ENCODE data around the gene SOCS7. TPM values are rescaled to one million over a fixed set of nuclear protein-coding genes. Genes with fewer than 3 reads are reported as not detected.

SOCS7 gene
- total RNA-seq, 4 donors from 2014 or later = 3.0 to 20.1 (median 15.2) TPM

DNA sequence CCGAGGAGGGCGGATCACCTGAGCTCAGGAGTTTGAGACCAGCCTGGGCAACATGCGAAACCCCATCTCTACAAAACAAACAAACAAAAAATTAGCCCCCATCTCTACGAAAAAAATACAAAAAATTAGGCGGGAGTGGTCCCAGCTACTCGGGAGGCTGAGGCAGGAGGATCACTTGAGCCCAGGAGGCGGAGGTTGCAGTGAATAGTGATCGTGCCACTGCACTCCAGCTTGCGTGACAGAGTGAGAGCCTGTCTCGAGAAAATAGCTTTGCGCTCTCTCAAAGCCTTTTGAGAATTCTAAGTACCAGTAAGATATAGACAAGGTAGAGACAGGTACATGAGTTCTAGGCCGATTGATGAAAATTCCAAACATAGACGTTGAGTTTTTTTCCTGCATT lies 2.0 kb downstream of the SOCS7 start:
- in situ Hi-C loops (cut with MboI; ENCODE audit: low pct_ligation_motif_present in 1 of 4, low pct_unique_long_range_greater_than_20kb in 1 of 4, low sequenced_read_pairs in 3 of 4) = loop anchor here in 1 of 4 donors (5.0 kb wide), 1 partner anchor 59 kb away; no protein-coding TSS in a partner anchor
- intact Hi-C loops (cut with DNase I; ENCODE audit: low total_unique reads) = no loop called here
- no peak for DNase-seq
- TF ChIP-seq POLR2A (IDR thresholded peaks at IDR 0.05) (no peak), POLR2AphosphoS5 (IDR thresholded peaks at IDR 0.05) (no peak), EP300 (IDR thresholded peaks at IDR 0.05; ENCODE audit: low read depth) (no peak)
- TF ChIP-seq, protein P1, sequence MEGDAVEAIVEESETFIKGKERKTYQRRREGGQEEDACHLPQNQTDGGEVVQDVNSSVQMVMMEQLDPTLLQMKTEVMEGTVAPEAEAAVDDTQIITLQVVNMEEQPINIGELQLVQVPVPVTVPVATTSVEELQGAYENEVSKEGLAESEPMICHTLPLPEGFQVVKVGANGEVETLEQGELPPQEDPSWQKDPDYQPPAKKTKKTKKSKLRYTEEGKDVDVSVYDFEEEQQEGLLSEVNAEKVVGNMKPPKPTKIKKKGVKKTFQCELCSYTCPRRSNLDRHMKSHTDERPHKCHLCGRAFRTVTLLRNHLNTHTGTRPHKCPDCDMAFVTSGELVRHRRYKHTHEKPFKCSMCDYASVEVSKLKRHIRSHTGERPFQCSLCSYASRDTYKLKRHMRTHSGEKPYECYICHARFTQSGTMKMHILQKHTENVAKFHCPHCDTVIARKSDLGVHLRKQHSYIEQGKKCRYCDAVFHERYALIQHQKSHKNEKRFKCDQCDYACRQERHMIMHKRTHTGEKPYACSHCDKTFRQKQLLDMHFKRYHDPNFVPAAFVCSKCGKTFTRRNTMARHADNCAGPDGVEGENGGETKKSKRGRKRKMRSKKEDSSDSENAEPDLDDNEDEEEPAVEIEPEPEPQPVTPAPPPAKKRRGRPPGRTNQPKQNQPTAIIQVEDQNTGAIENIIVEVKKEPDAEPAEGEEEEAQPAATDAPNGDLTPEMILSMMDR (IDR thresholded peaks at IDR 0.05) = no peak
- no peaks in the 10 kb centered on the region for H3K27me3 ChIP-seq
- H3K4me3 ChIP-seq = peak overlapping the region in 2 of 4 donors; percentile 92 to 96
- no peaks in the 10 kb centered on the region for H3K36me3 ChIP-seq
- H3K27ac ChIP-seq = peak overlapping the region in 3 of 4 donors; percentile 93 to 94 (median 94)
- WGBS, 2 donors (ENCODE audit: low coverage in 1 of 2) = 83 to 87% methylated on average over 8 to 13 of the region's 13 CpGs
- H3K9me3 ChIP-seq = no peaks in the 10 kb centered on the region
- H3K4me1 ChIP-seq = peaks cover 9 to 49% (median 37%) of the 10 kb centered on the region in 4 donors

DNA sequence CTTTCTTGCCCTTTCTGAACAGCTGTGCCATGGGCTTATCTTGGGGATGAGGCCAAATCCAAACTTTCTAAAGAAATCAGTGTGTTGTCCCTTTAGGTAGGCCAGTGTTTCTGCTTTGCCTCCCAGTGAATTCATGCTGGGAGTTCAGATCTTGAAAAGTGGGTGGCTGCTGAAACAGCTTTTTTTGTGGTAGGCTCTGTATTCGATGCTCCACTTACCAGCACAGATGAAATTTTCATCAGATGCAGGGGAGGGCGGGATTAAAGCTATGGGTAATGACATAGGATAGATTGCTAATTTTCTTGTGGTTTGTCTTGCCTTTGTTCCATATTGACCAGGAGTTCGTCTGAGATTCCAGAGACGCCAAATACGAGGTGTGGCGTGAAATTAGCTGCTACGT lies 2.8 kb downstream of the SOCS7 start:
- Histone ChIP-seq H3K4me3 (no peak overlapping the region), H3K36me3 (no peaks in the 10 kb centered on the region), H3K9me3 (no peaks in the 10 kb centered on the region), H3K27me3 (no peaks in the 10 kb centered on the region), H3K27ac (peak overlapping the region in 2 of 4 donors; percentile 93 to 94), H3K4me1 (peaks cover 8 to 57% (median 38%) of the 10 kb centered on the region in 4 donors)
- intact Hi-C loops (cut with DNase I; ENCODE audit: low total_unique reads) = no loop called here
- DNase-seq = no peak
- 88% methylated on average over 7 of the region's 7 CpGs for WGBS, 2 donors (ENCODE audit: low coverage in 1 of 2)
- in situ Hi-C loops (cut with MboI; ENCODE audit: low pct_ligation_motif_present in 1 of 4, low pct_unique_long_range_greater_than_20kb in 1 of 4, low sequenced_read_pairs in 3 of 4) = loop anchor here in 1 of 4 donors (5.0 kb wide), 1 partner anchor 58 kb away; no protein-coding TSS in a partner anchor
- TF ChIP-seq POLR2A (IDR thresholded peaks at IDR 0.05) (no peak), POLR2AphosphoS5 (IDR thresholded peaks at IDR 0.05) (no peak), EP300 (IDR thresholded peaks at IDR 0.05; ENCODE audit: low read depth) (no peak)
- TF ChIP-seq, protein P1 (IDR thresholded peaks at IDR 0.05) = no peak

DNA sequence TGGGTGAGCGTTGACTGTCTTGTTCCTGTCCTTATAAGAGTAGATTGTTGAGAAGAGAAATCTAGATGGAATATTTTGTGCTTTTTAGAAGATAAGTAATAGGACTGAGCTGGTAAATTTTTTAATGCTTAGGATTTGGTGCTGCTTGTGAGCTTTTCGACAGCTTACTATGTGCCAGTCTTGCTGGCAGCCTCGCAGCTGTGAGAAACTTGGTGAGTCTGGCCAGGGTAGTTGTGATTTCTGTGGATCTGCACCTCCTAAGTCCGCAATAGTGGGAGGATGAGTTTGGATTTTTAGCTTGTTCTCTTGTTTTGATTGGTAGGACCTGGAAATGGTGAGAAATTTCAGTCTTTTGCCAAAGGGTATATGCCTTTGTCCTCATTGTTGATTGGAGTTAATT lies 3.6 kb downstream of the SOCS7 start:
- Histone ChIP-seq H3K4me1 (peaks cover 8 to 57% (median 38%) of the 10 kb centered on the region in 4 donors), H3K27ac (peak overlapping the region in 1 of 4 donors; percentile 93), H3K27me3 (no peaks in the 10 kb centered on the region), H3K4me3 (no peak overlapping the region), H3K36me3 (no peaks in the 10 kb centered on the region), H3K9me3 (no peaks in the 10 kb centered on the region)
- intact Hi-C loops (cut with DNase I; ENCODE audit: low total_unique reads) = no loop called here
- in situ Hi-C loops (cut with MboI; ENCODE audit: low pct_ligation_motif_present in 1 of 4, low pct_unique_long_range_greater_than_20kb in 1 of 4, low sequenced_read_pairs in 3 of 4) = no loop called here
- no peak for DNase-seq
- TF ChIP-seq, protein P1 (IDR thresholded peaks at IDR 0.05) = no peak
- TF ChIP-seq POLR2A (IDR thresholded peaks at IDR 0.05) = no peak
- TF ChIP-seq EP300 (IDR thresholded peaks at IDR 0.05; ENCODE audit: low read depth) = no peak
- TF ChIP-seq POLR2AphosphoS5 (IDR thresholded peaks at IDR 0.05) = no peak
- 93 to 100% methylated on average over 1 to 4 of the region's 4 CpGs for WGBS, 2 donors (ENCODE audit: low coverage in 1 of 2)

DNA sequence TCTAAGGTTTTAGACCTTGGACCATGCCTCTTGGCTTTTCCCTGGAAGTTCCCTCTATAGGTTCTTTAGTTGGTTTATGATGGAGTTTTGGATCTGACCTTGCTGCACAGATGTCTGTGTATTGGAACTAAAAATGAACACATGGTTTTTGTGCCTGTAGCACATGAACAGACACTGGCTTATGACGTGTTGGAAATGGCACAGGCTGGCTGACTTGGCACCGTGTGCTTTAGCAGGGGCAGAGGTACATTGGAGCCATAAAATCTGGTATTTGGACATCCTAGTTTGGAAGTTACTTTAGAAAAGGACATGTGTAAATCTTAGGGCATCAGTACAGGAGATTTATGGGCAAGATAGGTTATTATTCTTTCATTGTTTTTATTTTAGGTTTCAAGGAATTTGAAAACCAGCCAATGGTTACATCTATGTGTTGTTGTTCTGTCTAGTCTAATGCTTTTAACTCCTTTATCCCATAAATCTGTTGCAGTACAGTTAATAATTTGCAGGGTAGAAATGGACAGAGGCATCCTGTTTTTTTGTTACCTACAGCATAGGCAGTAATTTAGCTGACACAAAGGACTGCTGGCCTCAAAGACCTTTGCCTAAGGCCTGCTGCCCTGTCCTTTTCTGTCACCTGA lies 6.0 kb downstream of the SOCS7 start:
- WGBS, 2 donors (ENCODE audit: low coverage in 1 of 2) = 22 to 38% methylated on average over 2 of the region's 2 CpGs
- peak overlapping the region; percentile 10 to 93 (median 44) for H3K27ac ChIP-seq
- no peak for DNase-seq
- intact Hi-C loops (cut with DNase I; ENCODE audit: low total_unique reads) = no loop called here
- in situ Hi-C loops (cut with MboI; ENCODE audit: low pct_ligation_motif_present in 1 of 4, low pct_unique_long_range_greater_than_20kb in 1 of 4, low sequenced_read_pairs in 3 of 4) = no loop called here
- TF ChIP-seq POLR2AphosphoS5 (IDR thresholded peaks at IDR 0.05) (peak in 1 of 3 donors; percentile 25), EP300 (IDR thresholded peaks at IDR 0.05; ENCODE audit: low read depth) (no peak)
- peaks cover 8 to 71% (median 34%) of the 10 kb centered on the region in 4 donors for H3K4me1 ChIP-seq
- H3K4me3 ChIP-seq = no peak overlapping the region
- no peaks in the 10 kb centered on the region for H3K27me3 ChIP-seq
- no peaks in the 10 kb centered on the region for H3K9me3 ChIP-seq
- no peaks in the 10 kb centered on the region for H3K36me3 ChIP-seq

Measured in transverse colon (tissue), 4 donors.